NT2/D1 (cell line): Measurements from ENCODE around the gene SMOC2.

Source experiments
- SUZ12 ChIP-seq: IDR thresholded peaks from 2 replicates; pipeline ENCODE4 v1.6.1; 2011; ENCODE audit not compliant: insufficient read length, insufficient read depth; ENCODE audit errors: extremely low read depth
- YY1 ChIP-seq: IDR thresholded peaks from 2 replicates; pipeline ENCODE4 v1.6.1; 2011; ENCODE audit not compliant: insufficient read length, insufficient read depth

GRCh38 chr6:168598251-168599117 is 157.5 kb downstream of the SMOC2 start:
- TF ChIP-seq YY1 (no peak), SUZ12 (no peak)
